Measurements from ENCODE around the gene GPBAR1.

GPBAR1 gene

DNA sequence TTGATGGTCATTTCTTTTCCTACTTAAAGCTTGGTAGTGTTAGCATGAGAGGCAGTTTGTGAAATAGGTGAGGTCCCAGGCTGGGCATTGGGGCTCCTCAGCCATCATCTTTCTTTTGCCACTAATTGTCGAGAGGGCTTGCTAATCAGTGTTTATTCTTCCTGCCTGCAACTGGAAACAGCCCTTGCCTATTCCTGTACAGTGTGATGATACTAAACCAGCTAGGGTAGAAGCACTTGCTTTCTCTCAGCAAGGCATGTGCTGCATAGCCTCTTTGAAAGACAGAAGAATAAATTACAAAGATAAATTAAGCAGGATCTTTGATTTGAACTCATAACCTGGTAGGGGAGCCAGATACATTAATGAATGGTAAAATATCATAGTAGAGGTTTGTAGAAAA, 16.6 kb upstream of the GPBAR1 start:
- Histone ChIP-seq H3K27me3 (ENCODE audit: control insufficient read depth, insufficient read depth, low read length) (no peaks in the 10 kb centered on the region), H3K4me3 (ENCODE audit: low read length) (no peak overlapping the region), H3K4me1 (ENCODE audit: control insufficient read depth, insufficient read depth, low read length) (no peaks in the 10 kb centered on the region), H3K36me3 (ENCODE audit: control insufficient read depth, insufficient read depth, low read length) (peaks cover 27% of the 10 kb centered on the region; the same call in 1 of the 2 replicates), H3K27ac (ENCODE audit: low read length) (no peak overlapping the region), H3K9me3 (ENCODE audit: control insufficient read depth, insufficient read depth, low read length) (no peaks in the 10 kb centered on the region)
- no CpG with 5 or more reads among the region's 1 CpG for WGBS (ENCODE audit: insufficient coverage, insufficient read length)
- DNase-seq (ENCODE audit: low read depth, low spot score) = no peak

DNA sequence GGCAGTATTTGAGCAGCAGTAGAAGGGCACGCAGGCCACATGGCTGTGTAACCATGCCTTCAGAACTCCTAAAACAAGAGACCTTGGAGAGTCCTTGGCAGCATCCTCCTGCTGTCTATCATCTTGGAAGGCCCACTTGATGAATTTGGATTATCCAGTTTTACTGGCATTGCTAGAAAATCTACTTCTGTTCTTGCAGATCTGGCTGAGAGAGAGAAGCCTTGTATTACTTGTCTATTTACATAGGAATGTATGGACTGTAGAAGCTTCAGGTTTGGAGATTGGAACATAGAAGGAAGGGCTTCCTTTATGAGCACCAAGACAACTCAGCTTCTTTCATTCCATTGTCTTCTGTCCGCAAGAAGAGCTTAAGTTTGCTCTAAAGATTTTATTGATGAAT, 16.1 kb upstream of the GPBAR1 start:
- H3K4me3 ChIP-seq (ENCODE audit: low read length) = no peak overlapping the region
- H3K36me3 ChIP-seq (ENCODE audit: control insufficient read depth, insufficient read depth, low read length) = peaks cover 30% of the 10 kb centered on the region
- no peak overlapping the region for H3K27ac ChIP-seq (ENCODE audit: low read length)
- no peaks in the 10 kb centered on the region for H3K4me1 ChIP-seq (ENCODE audit: control insufficient read depth, insufficient read depth, low read length)
- DNase-seq (ENCODE audit: low read depth, low spot score) = no peak
- no peaks in the 10 kb centered on the region for H3K27me3 ChIP-seq (ENCODE audit: control insufficient read depth, insufficient read depth, low read length)
- H3K9me3 ChIP-seq (ENCODE audit: control insufficient read depth, insufficient read depth, low read length) = no peaks in the 10 kb centered on the region
- no CpG with 5 or more reads among the region's 2 CpGs for WGBS (ENCODE audit: insufficient coverage, insufficient read length)

GRCh38 chr2:218245214-218245613, 15.6 kb upstream of the GPBAR1 start:
- Histone ChIP-seq H3K27ac (ENCODE audit: low read length) (no peak overlapping the region), H3K27me3 (ENCODE audit: control insufficient read depth, insufficient read depth, low read length) (no peaks in the 10 kb centered on the region), H3K4me3 (ENCODE audit: low read length) (no peak overlapping the region), H3K9me3 (ENCODE audit: control insufficient read depth, insufficient read depth, low read length) (no peaks in the 10 kb centered on the region), H3K36me3 (ENCODE audit: control insufficient read depth, insufficient read depth, low read length) (peaks cover 34% of the 10 kb centered on the region), H3K4me1 (ENCODE audit: control insufficient read depth, insufficient read depth, low read length) (no peaks in the 10 kb centered on the region)
- no CpG with 5 or more reads among the region's 5 CpGs for WGBS (ENCODE audit: insufficient coverage, insufficient read length)
- no peak for DNase-seq (ENCODE audit: low read depth, low spot score)

GRCh38 chr2:218249691-218250090, 11.1 kb upstream of the GPBAR1 start:
- Histone ChIP-seq H3K27me3 (ENCODE audit: control insufficient read depth, insufficient read depth, low read length) (no peaks in the 10 kb centered on the region), H3K4me1 (ENCODE audit: control insufficient read depth, insufficient read depth, low read length) (no peaks in the 10 kb centered on the region), H3K36me3 (ENCODE audit: control insufficient read depth, insufficient read depth, low read length) (peaks cover 46% of the 10 kb centered on the region), H3K9me3 (ENCODE audit: control insufficient read depth, insufficient read depth, low read length) (no peaks in the 10 kb centered on the region), H3K4me3 (ENCODE audit: low read length) (no peak overlapping the region), H3K27ac (ENCODE audit: low read length) (no peak overlapping the region)
- WGBS (ENCODE audit: insufficient coverage, insufficient read length) = no CpG with 5 or more reads among the region's 13 CpGs
- no peak for DNase-seq (ENCODE audit: low read depth, low spot score)

- no CpG with 5 or more reads among the region's 7 CpGs for WGBS (ENCODE audit: insufficient coverage, insufficient read length)
- no peak for DNase-seq (ENCODE audit: low read depth, low spot score)
- Histone ChIP-seq H3K27ac (ENCODE audit: low read length) (no peak overlapping the region), H3K4me3 (ENCODE audit: low read length) (no peak overlapping the region), H3K9me3 (ENCODE audit: control insufficient read depth, insufficient read depth, low read length) (no peaks in the 10 kb centered on the region), H3K4me1 (ENCODE audit: control insufficient read depth, insufficient read depth, low read length) (no peaks in the 10 kb centered on the region), H3K36me3 (ENCODE audit: control insufficient read depth, insufficient read depth, low read length) (peaks cover 41% of the 10 kb centered on the region), H3K27me3 (ENCODE audit: control insufficient read depth, insufficient read depth, low read length) (no peaks in the 10 kb centered on the region)
Measured at GRCh38 chr2:218252509-218253231, 8.1 kb upstream of the GPBAR1 start.

- H3K27ac ChIP-seq (ENCODE audit: low read length) = no peak overlapping the region
- WGBS (ENCODE audit: insufficient coverage, insufficient read length) = no CpG with 5 or more reads among the region's 5 CpGs
- H3K36me3 ChIP-seq (ENCODE audit: control insufficient read depth, insufficient read depth, low read length) = peaks cover 39% of the 10 kb centered on the region
Measured at GRCh38 chr2:218253232-218253625, 7.6 kb upstream of the GPBAR1 start.

GRCh38 chr2:218255446-218255845, 5.4 kb upstream of the GPBAR1 start:
- Histone ChIP-seq H3K27ac (ENCODE audit: low read length) (no peak overlapping the region), H3K36me3 (ENCODE audit: control insufficient read depth, insufficient read depth, low read length) (peaks cover 24% of the 10 kb centered on the region), H3K27me3 (ENCODE audit: control insufficient read depth, insufficient read depth, low read length) (no peaks in the 10 kb centered on the region), H3K4me1 (ENCODE audit: control insufficient read depth, insufficient read depth, low read length) (peaks cover 2% of the 10 kb centered on the region; the same call in 1 of the 2 replicates), H3K4me3 (ENCODE audit: low read length) (no peak overlapping the region), H3K9me3 (ENCODE audit: control insufficient read depth, insufficient read depth, low read length) (no peaks in the 10 kb centered on the region)
- DNase-seq (ENCODE audit: low read depth, low spot score) = no peak
- no CpG with 5 or more reads among the region's 6 CpGs for WGBS (ENCODE audit: insufficient coverage, insufficient read length)

More at GRCh38 chr2:218253232-218253625, 7.6 kb upstream of the GPBAR1 start:
- no peak for DNase-seq (ENCODE audit: low read depth, low spot score)
- Histone ChIP-seq H3K9me3 (ENCODE audit: control insufficient read depth, insufficient read depth, low read length) (no peaks in the 10 kb centered on the region), H3K27me3 (ENCODE audit: control insufficient read depth, insufficient read depth, low read length) (no peaks in the 10 kb centered on the region), H3K4me3 (ENCODE audit: low read length) (no peak overlapping the region), H3K4me1 (ENCODE audit: control insufficient read depth, insufficient read depth, low read length) (no peaks in the 10 kb centered on the region)

DNA sequence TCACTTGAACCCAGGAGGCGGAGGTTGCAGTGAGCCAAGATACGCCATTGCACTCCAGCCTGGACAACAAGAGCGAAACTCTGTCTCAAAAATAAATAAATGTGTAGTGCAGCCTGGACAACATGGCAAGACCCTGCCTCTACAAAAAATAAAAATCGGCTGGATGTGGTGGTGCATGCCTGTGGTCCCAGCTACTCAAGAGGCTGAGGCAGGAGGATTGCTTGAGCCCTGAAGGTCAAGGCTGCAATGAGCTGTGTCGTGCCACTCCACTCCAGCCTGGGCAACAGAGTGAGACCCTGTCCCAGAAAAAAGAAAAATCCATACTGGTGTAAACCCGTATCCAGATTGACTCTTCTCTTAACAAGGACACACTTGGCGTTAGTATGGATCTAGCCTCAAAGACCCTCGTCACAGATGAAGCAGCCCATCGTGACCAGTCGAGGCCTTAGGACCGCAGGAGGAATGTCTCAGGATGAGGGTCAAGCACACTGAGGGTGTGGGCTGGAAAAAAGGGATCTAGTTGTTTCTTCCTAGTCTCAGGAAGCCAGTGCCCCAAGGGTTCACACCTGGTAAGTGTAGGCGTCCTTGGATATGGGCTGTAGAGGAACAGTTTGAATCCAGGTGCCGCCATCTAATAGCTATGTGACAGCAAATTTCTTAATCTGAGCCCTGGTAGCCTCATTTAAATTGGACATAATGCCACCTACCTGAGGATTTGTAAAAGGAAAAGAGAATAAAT, 4.0 kb upstream of the GPBAR1 start:
- Histone ChIP-seq H3K4me3 (ENCODE audit: low read length) (no peak overlapping the region), H3K27me3 (ENCODE audit: control insufficient read depth, insufficient read depth, low read length) (no peaks in the 10 kb centered on the region), H3K4me1 (ENCODE audit: control insufficient read depth, insufficient read depth, low read length) (peaks cover 10% of the 10 kb centered on the region), H3K36me3 (ENCODE audit: control insufficient read depth, insufficient read depth, low read length) (peaks cover 14% of the 10 kb centered on the region), H3K27ac (ENCODE audit: low read length) (no peak overlapping the region), H3K9me3 (ENCODE audit: control insufficient read depth, insufficient read depth, low read length) (no peaks in the 10 kb centered on the region)
- WGBS (ENCODE audit: insufficient coverage, insufficient read length) = no CpG with 5 or more reads among the region's 13 CpGs
- DNase-seq (ENCODE audit: low read depth, low spot score) = no peak

- Histone ChIP-seq H3K4me3 (ENCODE audit: low read length) (no peak overlapping the region), H3K27ac (ENCODE audit: low read length) (no peak overlapping the region), H3K9me3 (ENCODE audit: control insufficient read depth, insufficient read depth, low read length) (no peaks in the 10 kb centered on the region), H3K27me3 (ENCODE audit: control insufficient read depth, insufficient read depth, low read length) (no peaks in the 10 kb centered on the region), H3K4me1 (ENCODE audit: control insufficient read depth, insufficient read depth, low read length) (peaks cover 11% of the 10 kb centered on the region), H3K36me3 (ENCODE audit: control insufficient read depth, insufficient read depth, low read length) (peaks cover 11% of the 10 kb centered on the region)
- no CpG with 5 or more reads among the region's 8 CpGs for whole genome bisulfite sequencing (ENCODE audit: insufficient coverage, insufficient read length)
- DNase-seq (ENCODE audit: low read depth, low spot score) = peak; percentile 63
Measured at GRCh38 chr2:218257390-218257981, 3.3 kb upstream of the GPBAR1 start.

GRCh38 chr2:218259099-218259961, 1.5 kb upstream of the GPBAR1 start:
- Histone ChIP-seq H3K9me3 (ENCODE audit: control insufficient read depth, insufficient read depth, low read length) (no peaks in the 10 kb centered on the region), H3K27me3 (ENCODE audit: control insufficient read depth, insufficient read depth, low read length) (no peaks in the 10 kb centered on the region), H3K27ac (ENCODE audit: low read length) (no peak overlapping the region), H3K36me3 (ENCODE audit: control insufficient read depth, insufficient read depth, low read length) (peaks cover 5% of the 10 kb centered on the region; the same call in 1 of the 2 replicates), H3K4me1 (ENCODE audit: control insufficient read depth, insufficient read depth, low read length) (peaks cover 11% of the 10 kb centered on the region), H3K4me3 (ENCODE audit: low read length) (no peak overlapping the region)
- WGBS (ENCODE audit: insufficient coverage, insufficient read length) = no CpG with 5 or more reads among the region's 15 CpGs
- DNase-seq (ENCODE audit: low read depth, low spot score) = no peak

Data from iPS DF 6.9 (cell line).